ENCODE results near the gene CPT1C.

DNA sequence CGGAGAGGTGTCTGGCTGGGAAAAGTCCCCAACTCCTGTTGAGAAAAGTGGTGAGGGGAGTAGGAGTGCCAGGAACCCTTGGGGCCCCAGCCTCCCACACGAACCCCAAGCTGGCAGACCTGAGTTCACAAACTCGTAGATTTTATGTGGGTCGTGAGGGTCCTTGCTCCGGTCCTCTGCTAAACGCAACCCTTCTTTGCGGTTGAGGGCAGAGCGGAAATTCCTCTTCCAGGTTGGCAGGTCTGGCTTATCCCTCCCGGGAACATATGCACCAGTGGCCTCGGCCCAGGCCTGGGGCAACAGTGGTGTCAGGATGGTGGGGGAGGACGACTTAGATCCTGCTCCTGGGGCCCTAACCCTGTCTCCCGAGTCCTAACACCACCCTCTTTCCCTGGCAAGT is 27.7 kb upstream of the CPT1C start:
- no peak for TF ChIP-seq EZH2 (IDR thresholded peaks at IDR 0.05; ENCODE audit: low read length)
- TF ChIP-seq, protein P1, sequence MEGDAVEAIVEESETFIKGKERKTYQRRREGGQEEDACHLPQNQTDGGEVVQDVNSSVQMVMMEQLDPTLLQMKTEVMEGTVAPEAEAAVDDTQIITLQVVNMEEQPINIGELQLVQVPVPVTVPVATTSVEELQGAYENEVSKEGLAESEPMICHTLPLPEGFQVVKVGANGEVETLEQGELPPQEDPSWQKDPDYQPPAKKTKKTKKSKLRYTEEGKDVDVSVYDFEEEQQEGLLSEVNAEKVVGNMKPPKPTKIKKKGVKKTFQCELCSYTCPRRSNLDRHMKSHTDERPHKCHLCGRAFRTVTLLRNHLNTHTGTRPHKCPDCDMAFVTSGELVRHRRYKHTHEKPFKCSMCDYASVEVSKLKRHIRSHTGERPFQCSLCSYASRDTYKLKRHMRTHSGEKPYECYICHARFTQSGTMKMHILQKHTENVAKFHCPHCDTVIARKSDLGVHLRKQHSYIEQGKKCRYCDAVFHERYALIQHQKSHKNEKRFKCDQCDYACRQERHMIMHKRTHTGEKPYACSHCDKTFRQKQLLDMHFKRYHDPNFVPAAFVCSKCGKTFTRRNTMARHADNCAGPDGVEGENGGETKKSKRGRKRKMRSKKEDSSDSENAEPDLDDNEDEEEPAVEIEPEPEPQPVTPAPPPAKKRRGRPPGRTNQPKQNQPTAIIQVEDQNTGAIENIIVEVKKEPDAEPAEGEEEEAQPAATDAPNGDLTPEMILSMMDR (optimal IDR thresholded peaks at IDR 0.05 in 1 of 3, IDR thresholded peaks at IDR 0.05 in 1 of 3, conservative IDR thresholded peaks at IDR 0.05 in 1 of 3; ENCODE audit: extremely low read depth in 1 of 3, insufficient read depth in 2 of 3, low read length in 3 of 3) = no peak

Data from keratinocyte (primary cell).